Measurements from ENCODE around the gene PTPRN2.

The PTPRN2 gene

GRCh38 chr7:157545681-157546060, 1042.0 kb downstream of the PTPRN2 start:
- H3K36me3 ChIP-seq (ENCODE audit: insufficient read depth, low read length), result no peaks in the 10 kb centered on the region
- no peak overlapping the region for H3K4me3 ChIP-seq (ENCODE audit: low read length)
- H3K27me3 ChIP-seq (ENCODE audit: control insufficient read depth, insufficient read depth, low read length), result no peaks in the 10 kb centered on the region
- H3K4me2 ChIP-seq (ENCODE audit: low read length), result no peak overlapping the region
- no peaks in the 10 kb centered on the region for H3K4me1 ChIP-seq (ENCODE audit: control insufficient read depth, insufficient read depth, low read length)
- H3K9me3 ChIP-seq (replicated peaks; ENCODE audit: low read length), result peaks cover 14% of the 10 kb centered on the region
- H3K9ac ChIP-seq (ENCODE audit: low read depth, low read length), result no peak overlapping the region

GRCh38 chr7:157544980-157545680, 1042.5 kb downstream of the PTPRN2 start:
- Histone ChIP-seq H3K4me2 (ENCODE audit: low read length) (no peak overlapping the region), H3K27me3 (ENCODE audit: control insufficient read depth, insufficient read depth, low read length) (no peaks in the 10 kb centered on the region), H3K9ac (ENCODE audit: low read depth, low read length) (no peak overlapping the region), H3K36me3 (ENCODE audit: insufficient read depth, low read length) (no peaks in the 10 kb centered on the region), H3K4me1 (ENCODE audit: control insufficient read depth, insufficient read depth, low read length) (no peaks in the 10 kb centered on the region), H3K4me3 (ENCODE audit: low read length) (no peak overlapping the region), H3K9me3 (replicated peaks; ENCODE audit: low read length) (peaks cover 10% of the 10 kb centered on the region)

GRCh38 chr7:157544226-157544625, 1043.4 kb downstream of the PTPRN2 start:
- Histone ChIP-seq H3K9ac (ENCODE audit: low read depth, low read length) (no peak overlapping the region), H3K4me1 (ENCODE audit: control insufficient read depth, insufficient read depth, low read length) (no peaks in the 10 kb centered on the region), H3K4me3 (ENCODE audit: low read length) (no peak overlapping the region), H3K27me3 (ENCODE audit: control insufficient read depth, insufficient read depth, low read length) (no peaks in the 10 kb centered on the region), H3K9me3 (replicated peaks; ENCODE audit: low read length) (peaks cover 10% of the 10 kb centered on the region), H3K4me2 (ENCODE audit: low read length) (no peak overlapping the region), H3K36me3 (ENCODE audit: insufficient read depth, low read length) (no peaks in the 10 kb centered on the region)

- Histone ChIP-seq H3K27me3 (ENCODE audit: control insufficient read depth, insufficient read depth, low read length) (no peaks in the 10 kb centered on the region), H3K9me3 (replicated peaks; ENCODE audit: low read length) (peaks cover 10% of the 10 kb centered on the region), H3K4me1 (ENCODE audit: control insufficient read depth, insufficient read depth, low read length) (no peaks in the 10 kb centered on the region), H3K36me3 (ENCODE audit: insufficient read depth, low read length) (no peaks in the 10 kb centered on the region), H3K4me2 (ENCODE audit: low read length) (no peak overlapping the region), H3K9ac (ENCODE audit: low read depth, low read length) (no peak overlapping the region), H3K4me3 (ENCODE audit: low read length) (no peak overlapping the region)
Observed at GRCh38 chr7:157543791-157544190, 1043.8 kb downstream of the PTPRN2 start.

- H3K27me3 ChIP-seq (ENCODE audit: control insufficient read depth, insufficient read depth, low read length), result no peaks in the 10 kb centered on the region
- H3K4me2 ChIP-seq (ENCODE audit: low read length), result no peak overlapping the region
- no peak overlapping the region for H3K9ac ChIP-seq (ENCODE audit: low read depth, low read length)
- peaks cover 10% of the 10 kb centered on the region for H3K9me3 ChIP-seq (replicated peaks; ENCODE audit: low read length)
- no peaks in the 10 kb centered on the region for H3K36me3 ChIP-seq (ENCODE audit: insufficient read depth, low read length)
- no peaks in the 10 kb centered on the region for H3K4me1 ChIP-seq (ENCODE audit: control insufficient read depth, insufficient read depth, low read length)
- no peak overlapping the region for H3K4me3 ChIP-seq (ENCODE audit: low read length)
Observed at GRCh38 chr7:157543276-157543675, 1044.3 kb downstream of the PTPRN2 start.

- Histone ChIP-seq H3K36me3 (ENCODE audit: insufficient read depth, low read length) (no peaks in the 10 kb centered on the region), H3K4me2 (ENCODE audit: low read length) (no peak overlapping the region), H3K9me3 (replicated peaks; ENCODE audit: low read length) (peaks cover 10% of the 10 kb centered on the region), H3K4me1 (ENCODE audit: control insufficient read depth, insufficient read depth, low read length) (no peaks in the 10 kb centered on the region), H3K27me3 (ENCODE audit: control insufficient read depth, insufficient read depth, low read length) (no peaks in the 10 kb centered on the region), H3K9ac (ENCODE audit: low read depth, low read length) (no peak overlapping the region), H3K4me3 (ENCODE audit: low read length) (no peak overlapping the region)
Observed at GRCh38 chr7:157542068-157543021, 1045.3 kb downstream of the PTPRN2 start.

GRCh38 chr7:157541295-157542067, 1046.1 kb downstream of the PTPRN2 start:
- Histone ChIP-seq H3K4me3 (ENCODE audit: low read length) (no peak overlapping the region), H3K4me1 (ENCODE audit: control insufficient read depth, insufficient read depth, low read length) (no peaks in the 10 kb centered on the region), H3K27me3 (ENCODE audit: control insufficient read depth, insufficient read depth, low read length) (no peaks in the 10 kb centered on the region), H3K9me3 (replicated peaks; ENCODE audit: low read length) (peaks cover 4% of the 10 kb centered on the region), H3K9ac (ENCODE audit: low read depth, low read length) (no peak overlapping the region), H3K4me2 (ENCODE audit: low read length) (no peak overlapping the region), H3K36me3 (ENCODE audit: insufficient read depth, low read length) (no peaks in the 10 kb centered on the region)

GRCh38 chr7:157540606-157541294, 1046.9 kb downstream of the PTPRN2 start:
- Histone ChIP-seq H3K36me3 (ENCODE audit: insufficient read depth, low read length) (no peaks in the 10 kb centered on the region), H3K4me2 (ENCODE audit: low read length) (no peak overlapping the region), H3K27me3 (ENCODE audit: control insufficient read depth, insufficient read depth, low read length) (no peaks in the 10 kb centered on the region), H3K9me3 (replicated peaks; ENCODE audit: low read length) (peaks cover 4% of the 10 kb centered on the region), H3K9ac (ENCODE audit: low read depth, low read length) (no peak overlapping the region), H3K4me1 (ENCODE audit: control insufficient read depth, insufficient read depth, low read length) (no peaks in the 10 kb centered on the region), H3K4me3 (ENCODE audit: low read length) (no peak overlapping the region)

GRCh38 chr7:157540020-157540419, 1047.6 kb downstream of the PTPRN2 start:
- Histone ChIP-seq H3K4me2 (ENCODE audit: low read length) (no peak overlapping the region), H3K9me3 (replicated peaks; ENCODE audit: low read length) (peaks cover 4% of the 10 kb centered on the region), H3K36me3 (ENCODE audit: insufficient read depth, low read length) (no peaks in the 10 kb centered on the region), H3K4me1 (ENCODE audit: control insufficient read depth, insufficient read depth, low read length) (no peaks in the 10 kb centered on the region), H3K27me3 (ENCODE audit: control insufficient read depth, insufficient read depth, low read length) (no peaks in the 10 kb centered on the region), H3K4me3 (ENCODE audit: low read length) (no peak overlapping the region), H3K9ac (ENCODE audit: low read depth, low read length) (no peak overlapping the region)

GRCh38 chr7:157539521-157539920, 1048.1 kb downstream of the PTPRN2 start:
- no peak overlapping the region for H3K4me3 ChIP-seq (ENCODE audit: low read length)
- peaks cover 4% of the 10 kb centered on the region for H3K9me3 ChIP-seq (replicated peaks; ENCODE audit: low read length)
- H3K4me2 ChIP-seq (ENCODE audit: low read length), result no peak overlapping the region
- H3K4me1 ChIP-seq (ENCODE audit: control insufficient read depth, insufficient read depth, low read length), result no peaks in the 10 kb centered on the region
- H3K36me3 ChIP-seq (ENCODE audit: insufficient read depth, low read length), result no peaks in the 10 kb centered on the region
- no peaks in the 10 kb centered on the region for H3K27me3 ChIP-seq (ENCODE audit: control insufficient read depth, insufficient read depth, low read length)
- H3K9ac ChIP-seq (ENCODE audit: low read depth, low read length), result no peak overlapping the region

- Histone ChIP-seq H3K9me3 (replicated peaks; ENCODE audit: low read length) (peaks cover 4% of the 10 kb centered on the region), H3K4me2 (ENCODE audit: low read length) (no peak overlapping the region), H3K4me3 (ENCODE audit: low read length) (no peak overlapping the region)
Observed at GRCh38 chr7:157538735-157539134, 1048.9 kb downstream of the PTPRN2 start.

More at GRCh38 chr7:157538735-157539134, 1048.9 kb downstream of the PTPRN2 start:
- Histone ChIP-seq H3K4me1 (ENCODE audit: control insufficient read depth, insufficient read depth, low read length) (no peaks in the 10 kb centered on the region), H3K9ac (ENCODE audit: low read depth, low read length) (no peak overlapping the region), H3K27me3 (ENCODE audit: control insufficient read depth, insufficient read depth, low read length) (no peaks in the 10 kb centered on the region), H3K36me3 (ENCODE audit: insufficient read depth, low read length) (no peaks in the 10 kb centered on the region)
